ENCODE data around the gene SHD. TPM values are rescaled to one million over a fixed set of nuclear protein-coding genes. Genes with fewer than 3 reads are reported as not detected.

Gene SHD
- total RNA-seq, 1 experiment from 2014 or later: not detected

Other genes starting within 250 kb of the SHD start
- 41.2 and 48.2 TPM in 2 replicates for gene ZBTB7A, start 212.4 kb upstream of the SHD start, total RNA-seq (2021)
- gene MAP2K2, start 155.1 kb upstream of the SHD start, total RNA-seq (2021): 160 and 211 TPM in 2 replicates
- gene CREB3L3, start 125.6 kb upstream of the SHD start, total RNA-seq (2021): not detected in 2 replicates
- 22.2 and 23.2 TPM in 2 replicates for gene SIRT6, start 96.7 kb upstream of the SHD start, total RNA-seq (2021)
- gene ANKRD24, start 96.6 kb upstream of the SHD start, total RNA-seq (2021): 0.79 and 1.0 TPM in 2 replicates
- gene EBI3, start 49.7 kb upstream of the SHD start, total RNA-seq (2021): not detected in 2 replicates
- gene YJU2, start 32.2 kb upstream of the SHD start, total RNA-seq (2021): 8.7 and 11.0 TPM in 2 replicates
- gene TMIGD2, start 23.1 kb downstream of the SHD start, total RNA-seq (2021): not detected in 2 replicates
- not detected in 2 replicates for gene FSD1, start 25.3 kb downstream of the SHD start, total RNA-seq (2021)
- gene STAP2, start 59.6 kb downstream of the SHD start, total RNA-seq (2021): 26.9 and 29.8 TPM in 2 replicates
- gene MPND, start 64.3 kb downstream of the SHD start, total RNA-seq (2021): 12.6 and 19.1 TPM in 2 replicates
- 45.8 and 49.2 TPM in 2 replicates for gene SH3GL1, start 121.3 kb downstream of the SHD start, total RNA-seq (2021)
- gene CHAF1A, start 123.4 kb downstream of the SHD start, total RNA-seq (2021): 24.3 and 30.0 TPM in 2 replicates
- gene UBXN6, start 178.5 kb downstream of the SHD start, total RNA-seq (2021): 79.4 and 94.7 TPM in 2 replicates
- 50.8 and 60.2 TPM in 2 replicates for gene HDGFL2, start 193.0 kb downstream of the SHD start, total RNA-seq (2021)
- 1.6 and 1.8 TPM in 2 replicates for gene PLIN4, start 239.2 kb downstream of the SHD start, total RNA-seq (2021)